HL-60 (cell line): ENCODE results near the gene MALAT1.

Experiments
- DNase-seq, 2 experiments: peaks; one replicate each; pipeline ENCODE4 v3.0.0-alpha.2; 2010 to 2020; ENCODE audit warnings: low read depth in 1 of 2, low spot score in 1 of 2
- H3K27ac ChIP-seq: fragments of 250-450 bp; sonication (Bioruptor Pico); replicated peaks from 2 replicates; pipeline ENCODE4 v1.5.1; 2020; ENCODE audit warnings: mild to moderate bottlenecking, moderate library complexity
- H3K27me3 ChIP-seq: fragments of 250-450 bp; sonication (Bioruptor Pico); 2 replicates; pipeline ENCODE4 v1.5.1; 2021; ENCODE audit warnings: mild to moderate bottlenecking, moderate library complexity; ENCODE audit not compliant: insufficient read depth, poor library complexity, severe bottlenecking
- H3K4me3 ChIP-seq: replicated peaks from 2 replicates; pipeline ENCODE4 v1.5.1; 2011; ENCODE audit warnings: mild to moderate bottlenecking, control low read depth, low read length; ENCODE audit not compliant: insufficient read depth
- CTCF ChIP-seq: IDR thresholded peaks from one replicate; pipeline ENCODE4 v1.5.1; 2011; ENCODE audit warnings: low read length, control low read depth, inconsistent platforms; ENCODE audit not compliant: insufficient read depth
- GABPA ChIP-seq: IDR thresholded peaks from 2 replicates; pipeline ENCODE4 v1.6.1; 2012; ENCODE audit warnings: low read depth
- POLR2AphosphoS5 ChIP-seq: IDR thresholded peaks from 2 replicates; pipeline ENCODE4 v1.6.1; 2012; ENCODE audit warnings: low read depth
- REST ChIP-seq: IDR thresholded peaks from 2 replicates; pipeline ENCODE4 v1.6.1; 2012; ENCODE audit warnings: low read depth; ENCODE audit not compliant: insufficient replicate concordance
- SPI1 ChIP-seq: IDR thresholded peaks from 2 replicates; pipeline ENCODE4 v1.6.1; 2012; ENCODE audit warnings: low read depth, mild to moderate bottlenecking, borderline replicate concordance

MALAT1 gene

DNA sequence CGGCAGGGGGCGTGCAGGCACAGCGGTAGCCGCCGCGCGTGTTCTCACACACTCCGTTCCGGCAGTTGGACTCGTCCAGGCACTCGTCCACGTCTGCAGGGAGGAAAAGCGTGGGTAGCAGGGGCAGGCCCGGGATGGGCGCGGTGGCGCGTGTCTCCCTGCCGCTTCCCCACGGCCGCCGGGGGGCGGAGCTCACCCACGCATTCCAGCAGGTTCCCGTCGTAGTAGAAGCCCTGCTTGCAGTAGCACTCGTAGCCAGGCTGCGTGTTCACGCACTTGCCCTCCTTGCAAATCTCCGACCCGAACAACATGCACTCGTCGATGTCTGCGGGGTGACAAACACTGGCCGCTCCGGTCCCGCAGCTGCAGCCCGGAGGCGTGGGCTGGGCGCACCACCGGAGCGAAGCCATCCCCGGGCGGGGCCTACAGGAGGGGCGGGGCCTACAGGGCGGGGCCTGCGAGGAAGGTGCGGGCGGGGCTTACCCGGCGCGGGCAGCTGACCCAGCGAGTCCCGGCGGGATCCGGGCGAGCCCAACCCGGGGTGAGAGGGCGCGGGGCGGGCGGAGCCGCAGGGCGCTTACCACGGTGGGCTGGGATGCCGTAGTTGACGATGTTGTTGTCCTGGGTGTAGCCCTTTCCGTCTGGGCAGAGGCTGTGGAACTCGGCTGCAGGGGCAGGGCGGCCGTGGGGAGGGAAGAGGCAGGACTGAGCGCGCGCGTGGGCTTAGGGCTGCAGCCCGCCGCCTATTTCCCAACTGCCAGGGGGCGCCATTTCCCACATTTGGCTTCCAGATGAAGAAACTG, 41.6 kb downstream of the MALAT1 start:
- peak; percentile 85 to 91 for DNase-seq

DNA sequence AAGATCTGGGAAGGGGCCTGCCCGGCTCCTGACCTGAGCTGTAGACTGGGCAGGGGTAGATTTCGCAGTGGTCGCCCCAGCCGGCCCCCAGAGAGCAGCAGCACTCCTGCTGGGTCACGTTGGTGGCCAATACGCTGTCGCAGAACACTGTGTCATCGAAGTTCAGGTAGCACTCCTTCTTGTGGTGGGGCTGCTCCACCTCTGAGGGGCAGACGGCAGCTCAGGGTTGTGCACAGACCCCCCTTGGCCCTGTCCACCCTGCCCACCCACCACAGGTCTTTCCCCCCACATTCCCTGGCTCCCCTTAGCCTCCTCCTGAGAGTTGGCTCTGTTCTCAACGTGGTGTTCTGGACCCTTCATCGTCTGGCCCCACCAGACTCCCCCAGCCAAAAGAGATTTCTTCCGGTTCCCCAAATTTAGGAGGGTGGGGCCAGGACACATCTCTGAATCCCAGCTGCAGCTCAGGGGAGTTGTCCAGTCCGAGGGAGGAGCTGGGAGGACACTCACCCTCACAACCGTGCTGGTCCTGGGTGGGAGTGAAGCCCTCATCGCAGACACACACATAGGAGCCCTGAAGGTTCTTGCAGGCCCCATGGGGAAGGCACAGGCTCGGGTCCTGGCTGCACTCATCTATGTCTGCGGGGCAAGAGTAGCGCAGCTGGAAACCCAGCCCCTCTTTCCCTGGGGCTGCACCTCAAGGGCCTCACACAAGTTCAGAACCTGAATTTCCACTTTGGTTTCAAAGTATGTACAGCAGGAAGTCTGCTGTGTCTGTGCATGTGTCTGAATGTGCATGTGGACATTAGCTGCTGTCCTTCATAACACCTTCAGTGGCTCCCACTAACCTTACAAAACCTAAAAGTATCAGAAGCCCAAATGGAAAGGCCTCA, 42.5 kb downstream of the MALAT1 start:
- Histone ChIP-seq H3K27ac (peak overlapping the region; percentile 46), H3K27me3 (no peaks in the 10 kb centered on the region), H3K4me3 (peak overlapping the region; percentile 56)
- TF ChIP-seq GABPA (no peak), CTCF (no peak), REST (no peak), SPI1 (no peak), POLR2AphosphoS5 (no peak)
- no peak for DNase-seq

More for the DNA sequence above, 41.6 kb downstream of the MALAT1 start:
- Histone ChIP-seq H3K4me3 (peak overlapping the region; percentile 56), H3K27ac (peak overlapping the region; percentile 46), H3K27me3 (no peaks in the 10 kb centered on the region)
- TF ChIP-seq GABPA (no peak), CTCF (peak; percentile 30)

GRCh38 chr11:65542738-65543390, 44.0 kb downstream of the MALAT1 start:
- no peak overlapping the region for H3K27ac ChIP-seq
- no peak overlapping the region for H3K4me3 ChIP-seq
- DNase-seq: no peak
- H3K27me3 ChIP-seq: no peaks in the 10 kb centered on the region
- TF ChIP-seq GABPA: no peak
- TF ChIP-seq POLR2AphosphoS5: no peak
- TF ChIP-seq CTCF: no peak
- no peak for TF ChIP-seq REST
- TF ChIP-seq SPI1: no peak
